Stimulated activated CD8-positive, alpha-beta memory T cell treated with anti-CD3 and anti-CD28 coated beads, Interleukin-7, amount 100 ng/mL, for 48 hours (primary cell): ENCODE results near the gene IFIT1B.
"Not testable (repeated sequence)": the region's sequence is repeated elsewhere in the genome, so short reads cannot be mapped to it uniquely, and the experiment has no call there.

Experiments used
- DNase-seq, 2 donors: peaks; one replicate each; pipeline ENCODE4 v3.0.0-alpha.2; 2020; ENCODE audit warnings: low read depth in 1 of 2; ENCODE audit errors: extremely low read depth in 1 of 2

IFIT1B gene

GRCh38 chr10:89348481-89348880, 29.4 kb upstream of the IFIT1B start:
- no peak for DNase-seq

GRCh38 chr10:89348975-89349374, 28.9 kb upstream of the IFIT1B start:
- no peak for DNase-seq

- DNase-seq: not testable (repeated sequence)
These were observed 27.1 kb upstream of the IFIT1B start for GRCh38 chr10:89350631-89351315.

GRCh38 chr10:89351412-89351779, 26.5 kb upstream of the IFIT1B start:
- no peak for DNase-seq

- DNase-seq: no peak
These were observed 25.9 kb upstream of the IFIT1B start for GRCh38 chr10:89351780-89352597.

GRCh38 chr10:89352802-89353201, 25.1 kb upstream of the IFIT1B start:
- DNase-seq: no peak

- no peak for DNase-seq
These were observed 22.4 kb upstream of the IFIT1B start for GRCh38 chr10:89355394-89355931.

- no peak for DNase-seq
These were observed 20.8 kb upstream of the IFIT1B start for GRCh38 chr10:89357096-89357495.

- DNase-seq: no peak
These were observed 19.9 kb upstream of the IFIT1B start for GRCh38 chr10:89357975-89358374.

GRCh38 chr10:89360157-89360556, 17.7 kb upstream of the IFIT1B start:
- DNase-seq: no peak

GRCh38 chr10:89362929-89363328, 14.9 kb upstream of the IFIT1B start:
- DNase-seq: no peak

- DNase-seq: no peak
These were observed 14.0 kb upstream of the IFIT1B start for GRCh38 chr10:89363729-89364442.

- DNase-seq: no peak
These were observed 13.3 kb upstream of the IFIT1B start for GRCh38 chr10:89364531-89364930.

- DNase-seq: no peak
These were observed 10.3 kb upstream of the IFIT1B start for GRCh38 chr10:89367529-89367928.

- no peak for DNase-seq
These were observed 9.7 kb upstream of the IFIT1B start for GRCh38 chr10:89368129-89368528.

- DNase-seq: no peak
These were observed 8.4 kb upstream of the IFIT1B start for GRCh38 chr10:89369156-89370105.

- DNase-seq: no peak
These were observed 6.8 kb upstream of the IFIT1B start for GRCh38 chr10:89371079-89371478.

- DNase-seq: no peak
These were observed 5.9 kb upstream of the IFIT1B start for GRCh38 chr10:89371987-89372386.

GRCh38 chr10:89373916-89374711, 3.7 kb upstream of the IFIT1B start:
- no peak for DNase-seq
